ENCODE data around the gene CCDC83.
"Not testable (repeated sequence)": the region's sequence is repeated elsewhere in the genome, so short reads cannot be mapped to it uniquely, and the experiment has no call there.

CCDC83 gene

DNA sequence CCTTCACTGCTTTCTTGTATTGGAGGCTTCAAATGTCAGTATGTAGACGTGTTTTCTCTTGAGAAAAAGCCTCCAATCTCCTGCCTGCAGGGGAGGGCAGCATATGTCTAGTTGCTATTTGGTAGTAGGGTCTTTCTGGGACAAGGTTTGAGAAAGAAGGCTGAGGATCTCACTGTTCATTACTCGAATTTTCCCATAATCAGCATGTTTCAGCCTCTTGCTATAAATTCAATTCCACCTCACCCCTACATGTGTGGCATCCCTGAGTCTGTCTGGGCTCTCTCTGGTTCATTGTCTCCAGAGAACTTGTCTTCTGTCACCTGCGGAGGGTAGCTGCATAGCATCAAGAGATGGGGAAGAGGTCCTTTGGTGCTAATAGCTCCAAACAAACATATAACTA is 19.5 kb upstream of the CCDC83 start:
- no peak for DNase-seq (ENCODE audit: low spot score)

DNA sequence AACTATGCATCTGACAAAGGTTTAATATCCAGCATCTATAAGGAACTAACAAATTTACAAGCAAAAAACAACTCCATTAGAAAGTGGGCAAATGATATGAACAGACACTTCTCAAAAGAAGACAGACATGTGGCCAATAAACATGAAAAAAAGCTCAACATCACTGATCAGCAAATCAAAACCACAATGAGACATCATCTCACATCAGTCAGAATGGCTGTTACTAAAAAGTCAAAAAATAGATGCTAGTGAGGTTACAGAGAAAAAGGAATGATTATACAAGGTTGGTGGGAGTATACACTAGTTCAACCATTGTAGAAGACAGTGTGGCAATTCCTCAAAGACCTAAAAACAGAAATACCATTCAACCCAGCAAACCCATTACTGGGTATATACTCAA is 14.3 kb upstream of the CCDC83 start:
- not testable (repeated sequence) for DNase-seq (ENCODE audit: low spot score)

DNA sequence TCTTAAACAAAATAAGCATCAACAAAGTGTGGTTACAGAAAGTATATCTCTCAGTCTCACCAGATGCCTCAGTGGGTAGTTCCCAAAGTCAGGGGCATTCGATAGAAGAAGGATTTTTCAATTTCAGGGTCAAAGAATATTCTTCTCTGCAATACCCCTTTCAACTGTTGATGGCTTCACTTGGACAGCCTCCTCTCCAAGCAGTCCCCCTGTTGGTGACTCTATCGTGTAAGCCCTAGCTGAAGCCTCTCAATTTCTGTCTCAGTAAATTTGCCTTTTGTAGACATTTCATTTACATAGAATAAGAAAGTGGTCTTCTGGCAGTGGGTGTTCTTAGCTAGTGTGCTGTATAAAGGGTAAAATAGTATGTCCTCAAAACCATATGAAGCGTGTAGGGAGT is 11.3 kb upstream of the CCDC83 start:
- DNase-seq (ENCODE audit: low spot score) = no peak

DNA sequence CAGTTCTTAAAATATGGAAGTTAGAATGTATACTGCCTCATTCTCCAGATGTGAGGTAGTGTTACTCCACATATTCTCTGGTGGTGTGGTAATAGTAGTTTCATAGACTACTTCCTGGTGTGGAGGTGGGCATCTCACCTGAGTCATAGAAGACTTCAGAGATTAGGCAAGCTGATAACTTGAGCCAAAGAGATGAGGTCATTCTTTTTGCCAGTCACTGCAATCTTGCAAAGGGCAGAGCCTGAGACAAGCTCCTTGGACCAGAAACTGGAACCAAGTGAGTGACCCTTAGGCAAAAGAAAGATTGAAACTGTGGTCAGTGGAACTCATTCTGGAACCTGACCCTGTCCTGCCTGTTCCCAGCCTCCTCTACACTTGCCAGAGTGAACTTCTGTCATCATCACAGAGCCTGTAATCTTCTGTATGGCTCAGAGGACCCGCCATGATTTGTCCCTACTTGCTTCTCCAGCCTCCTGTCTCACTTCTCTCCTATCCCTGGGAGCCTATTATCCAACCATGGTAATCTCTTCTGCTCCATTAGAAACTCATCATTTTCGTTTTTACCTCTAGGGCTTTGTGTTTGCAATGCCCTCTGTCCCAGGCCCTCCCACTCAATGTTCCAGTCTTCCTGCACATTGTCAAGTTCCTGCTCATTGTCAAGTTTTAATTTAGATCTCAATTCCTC is 10.6 kb upstream of the CCDC83 start:
- DNase-seq (ENCODE audit: low spot score) = no peak

DNA sequence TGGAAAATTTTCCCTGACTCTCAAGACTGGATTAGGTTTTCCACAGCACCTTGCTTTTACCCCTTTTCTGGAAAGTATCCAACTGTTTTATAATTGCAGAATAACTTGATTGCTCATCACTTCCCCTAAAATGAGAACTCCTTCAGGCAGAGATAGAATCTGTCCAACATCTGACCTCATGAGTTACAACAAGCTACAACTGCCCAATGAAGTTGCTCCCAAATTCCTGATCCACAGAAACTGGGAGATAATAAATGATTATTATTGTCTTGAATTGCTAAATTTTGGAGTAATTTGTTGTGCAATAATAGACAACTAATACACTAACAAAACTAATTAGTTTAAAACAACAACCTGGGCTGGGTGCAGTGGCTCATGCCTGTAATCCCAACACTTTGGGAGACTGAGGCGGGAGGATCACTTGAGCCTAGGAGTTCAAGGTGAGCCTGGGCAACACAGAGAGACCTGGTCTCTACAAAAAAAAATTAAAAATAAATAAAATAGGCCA is 10.0 kb upstream of the CCDC83 start:
- DNase-seq (ENCODE audit: low spot score) = no peak

DNA sequence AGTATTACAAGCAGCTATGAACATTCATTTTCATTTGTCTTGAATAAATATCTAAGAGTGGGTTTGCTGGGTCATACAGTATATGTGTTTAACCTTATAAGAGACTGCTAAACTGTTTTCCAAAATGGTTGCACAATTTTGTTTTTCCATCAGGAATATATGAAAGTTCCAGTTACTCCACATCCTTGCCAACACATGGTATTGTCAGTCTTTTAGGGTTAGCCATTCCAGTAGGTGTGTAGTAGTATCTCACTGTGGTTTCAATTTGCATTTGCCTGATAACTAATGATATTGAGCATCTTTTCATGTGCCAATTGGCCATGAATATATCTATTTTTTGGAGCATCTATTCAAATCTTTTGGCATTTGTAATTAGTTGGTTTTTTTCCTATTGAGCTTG is 7.7 kb upstream of the CCDC83 start:
- no peak for DNase-seq (ENCODE audit: low spot score)

DNA sequence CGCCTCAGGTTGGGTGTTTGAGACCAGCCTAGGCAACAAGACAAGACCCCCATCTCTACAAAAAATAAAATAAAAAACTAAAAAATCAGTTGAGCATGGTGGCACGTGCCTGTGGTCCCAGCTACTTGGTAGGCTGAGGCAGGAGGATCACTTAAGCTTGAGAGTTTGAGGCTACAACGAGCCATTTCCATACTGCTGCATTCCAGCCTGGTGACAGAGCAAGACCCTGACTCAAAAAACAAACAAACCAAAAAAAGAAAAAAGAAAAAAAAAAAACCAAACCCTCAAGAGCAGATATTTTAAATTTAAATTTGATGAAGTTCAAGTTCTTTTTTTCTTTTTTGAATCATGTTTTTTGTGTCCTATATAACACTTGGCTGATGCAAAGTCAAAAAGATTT is 7.2 kb upstream of the CCDC83 start:
- DNase-seq (ENCODE audit: low spot score) = no peak

DNA sequence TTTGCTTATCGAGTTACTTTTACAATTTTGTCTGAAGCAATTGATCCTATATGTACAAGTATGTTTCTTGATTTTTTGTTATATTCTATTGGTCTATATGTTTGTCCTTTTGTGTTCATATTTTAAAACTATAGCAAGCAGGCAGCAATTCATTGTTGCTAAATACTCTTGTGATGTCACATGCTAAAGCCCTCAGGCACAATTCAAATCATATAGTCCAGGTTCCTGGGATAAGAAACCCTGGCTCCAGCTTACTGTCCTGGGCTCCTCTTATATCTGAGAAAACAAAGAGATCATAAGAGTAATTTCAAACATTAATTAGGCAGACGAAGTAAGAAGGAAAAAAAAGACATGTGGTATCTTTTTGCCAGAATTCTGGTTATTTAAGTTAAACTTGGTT is 6.6 kb upstream of the CCDC83 start:
- DNase-seq (ENCODE audit: low spot score) = no peak

DNA sequence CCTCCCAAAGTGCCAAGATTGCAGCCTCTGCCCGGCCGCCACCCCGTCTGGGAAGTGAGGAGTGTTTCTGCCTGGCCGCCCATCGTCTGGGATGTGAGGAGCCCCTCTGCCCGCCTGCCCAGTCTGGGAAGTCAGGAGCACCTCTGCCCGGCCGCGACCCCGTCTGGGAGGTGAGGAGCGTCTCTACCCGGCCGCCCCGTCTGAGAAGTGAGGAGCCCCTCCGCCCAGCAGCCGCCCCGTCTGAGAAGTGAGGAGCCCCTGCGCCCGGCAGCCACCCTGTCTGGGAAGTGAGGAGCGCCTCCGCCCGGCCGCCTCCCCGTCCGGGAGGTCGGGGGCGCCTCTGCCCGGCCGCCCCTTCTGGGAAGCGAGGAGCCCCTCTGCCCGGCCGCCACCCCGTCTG is 2.4 kb upstream of the CCDC83 start:
- not testable (repeated sequence) for DNase-seq (ENCODE audit: low spot score)

DNA sequence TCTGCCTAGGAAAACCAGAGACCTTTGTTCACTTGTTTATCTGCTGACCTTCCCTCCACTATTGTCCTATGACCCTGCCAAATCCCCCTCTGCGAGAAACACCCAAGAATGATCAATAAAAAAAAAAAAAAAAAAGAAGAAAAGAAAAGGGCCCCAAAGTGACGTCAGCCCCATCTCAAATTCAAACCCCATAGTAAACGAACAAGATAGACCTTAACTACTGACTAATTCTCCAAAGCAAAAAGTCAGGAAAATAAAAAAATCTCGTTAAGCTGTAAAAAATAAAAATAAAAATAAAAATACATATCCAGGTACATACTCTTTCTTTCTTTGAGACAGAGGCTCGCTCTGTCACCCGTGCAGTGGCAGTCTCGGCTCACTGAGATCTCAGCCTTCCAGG is 1.6 kb upstream of the CCDC83 start:
- DNase-seq (ENCODE audit: low spot score) = not testable (repeated sequence)

DNA sequence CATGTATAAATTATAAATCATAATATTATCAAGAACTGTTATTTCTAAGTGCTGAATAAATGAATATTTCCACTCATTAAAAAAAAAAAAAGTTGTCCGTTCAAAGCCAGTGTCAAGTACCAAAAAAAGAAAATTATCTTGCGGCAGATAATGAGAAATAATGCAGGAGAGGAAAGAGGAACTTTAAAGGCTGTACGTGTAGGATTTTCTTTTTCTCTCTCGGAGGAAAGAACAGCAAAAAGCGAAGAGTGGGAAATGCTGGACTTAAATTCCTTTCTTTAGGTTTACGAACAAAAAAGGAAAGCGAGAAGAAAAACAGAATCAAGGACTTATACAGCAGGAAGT is 999 bp upstream of the CCDC83 start:
- DNase-seq (ENCODE audit: low spot score) = no peak

DNA sequence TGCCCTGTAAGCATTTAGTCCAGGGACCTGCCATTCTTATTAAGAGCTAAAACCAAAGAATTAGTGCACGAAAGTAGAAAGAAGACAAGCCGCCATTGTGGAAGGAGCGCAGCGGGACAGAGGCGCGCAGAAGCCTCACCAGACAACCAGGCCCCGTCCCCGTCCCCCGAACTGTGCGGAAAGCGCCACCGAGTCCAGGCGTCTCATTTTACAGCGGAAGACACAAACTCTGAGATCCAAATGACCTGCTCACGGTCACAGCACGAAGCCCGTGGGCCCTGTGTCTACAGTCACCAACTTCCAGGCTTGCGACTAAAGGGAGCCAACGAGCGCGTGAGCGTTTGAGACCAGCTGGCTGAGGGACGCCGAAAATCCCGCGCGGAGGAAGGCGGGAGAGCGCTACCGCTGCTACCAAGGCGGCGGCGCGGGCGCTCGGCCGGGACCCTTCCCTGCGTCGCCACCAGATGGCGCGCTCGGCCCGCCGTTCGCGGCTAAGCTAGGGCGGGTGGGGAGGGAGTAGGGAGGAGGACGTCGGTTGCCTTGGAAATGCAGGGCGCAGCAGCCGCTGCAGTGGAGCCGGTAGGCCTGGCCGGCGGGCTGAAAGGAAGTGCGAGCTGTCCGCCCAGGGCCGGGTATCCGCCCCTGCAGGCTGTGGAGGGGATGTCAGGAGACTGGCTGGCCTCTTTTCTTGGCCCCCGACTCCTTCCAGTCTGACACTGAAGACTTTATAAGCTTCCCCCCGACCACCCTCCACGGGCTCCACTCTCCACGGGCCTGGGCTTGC is 434 bp upstream of the CCDC83 start:
- DNase-seq (ENCODE audit: low spot score) = peak; percentile 95

DNA sequence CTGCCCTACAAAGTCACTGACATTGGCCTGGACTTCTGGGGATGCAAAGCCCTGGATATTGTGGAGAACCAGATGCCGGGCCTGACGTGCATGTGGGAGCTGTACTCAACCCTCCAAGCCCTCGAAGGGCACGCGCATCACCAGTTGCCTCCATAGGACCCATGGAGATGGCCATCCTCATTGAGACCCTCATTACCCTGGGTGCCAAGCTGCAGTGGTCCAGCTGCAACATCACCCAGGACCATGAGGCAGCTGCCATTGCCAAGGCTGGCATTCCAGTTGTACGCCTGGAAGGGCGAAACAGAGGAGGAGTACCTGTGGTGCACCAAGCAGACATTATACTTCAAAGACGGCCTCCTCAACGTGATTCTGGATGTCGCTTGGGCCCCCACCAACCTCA is 1.9 kb downstream of the CCDC83 start:
- DNase-seq (ENCODE audit: low spot score) = no peak

DNA sequence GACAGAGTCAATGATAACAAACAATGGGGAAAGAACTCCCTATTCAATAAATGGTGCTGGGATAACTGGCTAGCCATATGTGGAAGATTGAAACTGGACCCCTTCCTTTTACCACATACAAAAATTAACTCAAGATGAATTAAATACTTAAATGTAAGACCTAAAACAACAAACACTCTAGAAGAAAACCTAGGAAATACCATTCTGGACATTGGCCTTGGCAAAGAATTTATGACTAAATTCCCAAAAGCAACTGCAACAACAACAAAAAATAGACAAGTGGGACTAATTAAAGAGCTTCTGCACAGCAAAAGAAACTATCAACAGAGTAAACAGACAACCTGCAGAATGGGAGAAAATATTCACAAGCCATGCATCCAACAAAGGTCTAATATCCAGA is 4.4 kb downstream of the CCDC83 start:
- DNase-seq (ENCODE audit: low spot score) = not testable (repeated sequence)

DNA sequence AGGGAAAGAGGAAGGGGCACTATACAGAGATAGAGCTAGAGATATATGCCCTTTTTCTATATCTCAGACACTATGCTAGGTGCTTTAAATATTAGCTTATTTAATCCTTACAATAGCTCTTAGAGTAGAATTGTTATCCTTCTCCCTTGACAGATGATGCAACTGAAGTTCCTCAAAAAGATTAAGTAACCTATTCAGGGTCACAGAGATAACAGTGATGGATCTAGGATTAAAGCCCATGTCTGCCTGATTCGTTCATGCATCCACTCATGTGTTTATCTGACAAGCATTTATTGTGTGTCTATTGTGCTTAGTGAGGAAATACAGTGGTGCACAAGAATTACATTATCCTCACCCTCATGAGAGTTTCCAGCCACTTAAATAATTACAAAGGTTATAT is 8.7 kb downstream of the CCDC83 start:
- no peak for DNase-seq (ENCODE audit: low spot score)

DNA sequence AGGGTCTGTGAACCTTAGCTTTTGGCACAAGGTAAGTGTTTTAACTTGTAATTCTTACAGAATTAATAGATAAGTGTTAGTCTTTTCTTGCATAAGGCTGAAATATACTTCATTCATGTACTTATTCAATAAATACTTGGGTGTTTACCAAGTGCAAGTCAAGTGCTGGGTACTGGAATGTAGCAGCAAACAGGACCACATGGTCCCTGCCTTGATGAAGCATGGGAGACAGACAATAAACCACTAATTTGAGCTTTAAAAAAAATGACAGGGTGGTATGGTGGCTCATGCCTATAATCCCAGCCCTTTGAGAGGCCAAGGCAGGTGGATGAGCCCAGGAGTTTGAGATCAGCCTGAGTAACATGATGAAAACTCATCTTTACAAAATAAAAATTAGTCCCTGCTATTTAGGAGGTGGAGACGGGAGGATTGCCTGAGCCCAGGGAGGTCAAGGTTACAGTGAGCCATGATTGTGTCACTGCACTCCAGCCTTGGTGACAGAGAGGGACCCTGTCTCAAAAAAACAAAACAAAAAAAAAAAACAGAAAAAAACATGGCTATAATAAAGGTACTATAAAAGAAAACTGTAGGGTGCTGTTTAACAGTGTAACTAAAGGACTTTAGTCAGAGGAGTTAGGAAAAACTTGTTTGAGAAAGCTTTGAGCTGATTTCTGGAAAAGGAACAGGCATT is 11.1 kb downstream of the CCDC83 start:
- DNase-seq (ENCODE audit: low spot score) = no peak

DNA sequence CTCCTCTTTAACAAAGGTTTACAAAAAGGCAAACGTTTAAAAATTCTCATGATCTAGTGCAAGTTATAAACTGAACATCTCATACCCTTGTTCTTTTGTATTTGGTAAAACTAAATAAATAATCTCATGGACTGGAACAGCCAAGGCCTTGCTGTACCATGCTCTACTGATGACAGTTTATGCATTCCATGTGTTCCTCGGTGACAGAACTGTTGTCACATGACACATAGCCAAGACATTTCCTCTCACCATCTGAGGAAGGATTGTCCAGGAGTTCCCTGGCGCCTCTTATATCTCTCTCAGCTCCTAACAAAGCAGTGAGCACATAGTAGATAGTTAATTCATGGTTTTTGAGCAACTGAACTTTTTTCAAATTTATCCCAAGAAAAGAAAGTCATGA is 12.6 kb downstream of the CCDC83 start:
- no peak for DNase-seq (ENCODE audit: low spot score)

DNA sequence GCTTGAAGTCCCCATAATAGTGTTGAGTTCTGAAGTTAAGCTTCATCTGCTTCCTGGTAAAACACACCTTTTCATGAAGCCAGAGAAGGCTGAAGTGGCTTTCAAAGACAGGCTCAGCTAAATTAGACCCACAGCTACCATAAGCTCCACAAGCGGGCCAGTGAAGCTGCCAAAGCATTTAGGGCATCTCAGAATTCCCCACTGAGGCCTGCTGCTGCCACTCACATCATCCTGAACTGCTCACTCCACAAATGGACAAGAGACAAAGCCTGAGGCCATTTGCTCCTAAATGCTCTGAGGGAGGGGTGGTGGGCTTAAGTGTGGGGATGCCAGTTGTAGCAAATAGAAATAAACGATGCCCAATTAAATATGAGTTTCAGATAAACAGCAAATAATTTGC is 14.6 kb downstream of the CCDC83 start:
- DNase-seq (ENCODE audit: low spot score) = no peak

DNA sequence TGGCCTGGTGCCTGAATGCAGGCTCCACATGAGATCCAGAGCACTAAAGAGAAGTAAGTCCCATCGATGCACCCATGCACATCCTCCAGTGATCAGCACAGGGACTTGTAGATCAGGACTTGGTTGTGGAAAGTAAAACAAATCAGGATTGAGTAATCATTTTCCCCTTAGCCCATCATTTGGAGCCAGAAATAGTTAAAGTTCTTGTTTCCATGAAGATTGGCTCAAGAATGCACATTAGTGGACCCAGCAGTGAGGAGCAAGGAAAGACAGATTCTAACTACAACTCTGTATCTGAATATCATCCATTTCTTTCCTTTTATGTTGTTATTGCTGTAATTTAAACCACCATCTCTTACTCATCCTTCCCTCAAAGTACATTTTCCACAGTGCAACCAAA is 19.1 kb downstream of the CCDC83 start:
- no peak for DNase-seq (ENCODE audit: low spot score)

DNA sequence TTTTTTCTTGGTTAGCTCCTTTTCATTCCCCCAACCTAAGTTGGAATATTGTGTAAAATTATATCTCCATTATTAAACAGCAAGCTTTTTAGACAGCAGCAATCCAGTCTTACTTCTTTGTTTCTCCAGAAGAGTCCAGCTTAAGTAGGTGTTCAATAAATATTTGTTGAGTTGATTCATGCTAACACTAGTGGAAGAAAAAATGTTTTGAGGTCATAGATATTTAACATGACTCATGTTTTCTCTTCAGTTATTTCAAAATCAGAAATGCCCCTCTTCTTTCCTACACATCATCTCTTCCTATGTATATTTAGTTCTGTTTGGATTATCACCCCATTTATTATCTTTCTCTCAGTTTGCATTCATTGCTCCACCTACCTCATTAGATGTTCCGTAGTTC is 20.3 kb downstream of the CCDC83 start:
- no peak for DNase-seq (ENCODE audit: low spot score)

DNA sequence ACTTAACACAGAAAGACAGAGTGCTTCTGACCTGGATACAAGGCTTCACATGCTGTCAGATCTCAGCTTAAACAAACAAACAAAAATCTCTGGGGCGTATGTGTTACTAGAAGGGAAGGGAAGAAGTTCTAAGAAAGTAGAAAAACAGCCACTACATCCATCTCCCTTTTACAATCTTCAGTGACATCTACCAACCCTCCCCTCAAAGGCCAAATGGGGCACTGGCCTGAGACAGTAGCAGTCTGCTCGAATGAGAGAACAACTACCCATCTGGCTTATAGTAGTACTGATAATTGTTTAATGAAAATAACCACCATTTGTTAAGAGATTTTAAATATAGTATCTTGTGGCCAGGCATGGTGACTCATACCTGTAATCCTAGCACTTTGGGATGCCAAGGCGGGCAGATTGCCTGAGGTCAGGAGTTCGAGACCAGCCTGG is 29.4 kb downstream of the CCDC83 start:
- no peak for DNase-seq (ENCODE audit: low spot score)

DNA sequence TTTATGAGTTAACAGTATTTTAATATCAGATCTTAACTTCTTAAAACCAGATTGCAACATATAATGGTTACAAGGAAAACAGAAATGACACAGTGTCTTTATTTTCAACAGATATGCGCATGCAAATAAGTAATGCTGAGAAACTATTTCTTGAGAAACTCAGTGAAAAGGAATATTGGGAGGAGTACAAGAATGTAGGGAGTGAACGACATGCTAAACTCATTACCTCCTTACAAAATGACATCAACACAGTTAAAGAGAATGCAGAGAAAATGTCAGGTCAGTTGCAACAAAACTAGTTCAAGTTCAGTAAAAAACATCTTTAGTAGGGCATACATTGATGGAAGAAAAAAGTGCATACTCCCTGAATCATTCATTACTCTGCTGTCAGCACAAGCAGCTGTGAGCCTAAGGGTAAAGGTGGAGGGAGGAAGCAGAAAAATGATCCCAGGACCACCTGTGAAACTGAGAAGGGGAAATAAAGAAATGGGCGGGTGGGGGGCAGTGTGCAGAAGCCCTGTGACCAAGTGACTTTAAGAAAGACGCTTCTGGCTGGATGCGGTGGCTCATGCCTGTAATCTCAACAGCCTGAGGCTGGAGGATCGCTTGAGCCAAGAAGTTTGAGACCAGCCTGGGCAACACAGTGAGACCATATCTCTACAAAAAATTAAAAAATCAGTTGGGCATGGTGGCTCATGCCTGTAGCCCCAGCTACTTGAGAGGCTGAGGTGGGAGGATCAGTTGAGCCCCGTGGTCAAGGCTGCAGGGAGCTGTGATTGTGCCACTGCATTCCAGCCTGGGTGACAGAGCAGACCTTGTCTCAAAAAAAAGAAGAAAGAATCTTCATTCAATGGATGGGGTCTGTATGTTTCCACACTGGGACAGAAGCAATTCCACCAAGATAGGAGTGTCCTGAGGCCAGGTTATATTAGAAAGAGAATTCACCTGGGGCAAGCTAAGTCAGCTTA is 31.2 kb downstream of the CCDC83 start:
- DNase-seq (ENCODE audit: low spot score) = no peak
